Measurements from ENCODE around the gene ATXN10.
"Not testable (repeated sequence)": the region's sequence is repeated elsewhere in the genome, so short reads cannot be mapped to it uniquely, and the experiment has no call there.

ATXN10 gene

GRCh38 chr22:45709060-45709739 lies 37.6 kb downstream of the ATXN10 start:
- DNase-seq (ENCODE audit: low read depth): no peak

- DNase-seq (ENCODE audit: low read depth): no peak
Measured at GRCh38 chr22:45709866-45710265, 38.2 kb downstream of the ATXN10 start.

DNA sequence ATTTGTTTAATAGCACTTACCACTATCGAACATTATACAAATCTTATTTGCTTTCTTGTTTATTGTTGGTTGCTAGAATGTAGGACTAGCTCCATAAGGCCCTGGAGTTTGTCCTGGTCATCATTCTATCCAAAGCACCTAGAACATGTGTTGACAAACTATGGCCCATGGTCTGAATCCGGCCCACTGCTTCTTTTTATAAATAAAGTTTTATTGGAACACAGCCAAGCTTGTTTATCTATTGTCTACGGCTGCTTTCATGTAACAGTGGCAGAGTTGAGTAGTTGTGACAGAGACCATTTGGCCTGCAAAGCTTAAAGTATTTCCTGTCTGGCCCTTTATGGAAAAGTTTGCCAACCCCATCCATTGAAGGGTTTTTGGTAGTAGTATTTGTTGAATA lies 38.8 kb downstream of the ATXN10 start:
- DNase-seq (ENCODE audit: low read depth): no peak

DNA sequence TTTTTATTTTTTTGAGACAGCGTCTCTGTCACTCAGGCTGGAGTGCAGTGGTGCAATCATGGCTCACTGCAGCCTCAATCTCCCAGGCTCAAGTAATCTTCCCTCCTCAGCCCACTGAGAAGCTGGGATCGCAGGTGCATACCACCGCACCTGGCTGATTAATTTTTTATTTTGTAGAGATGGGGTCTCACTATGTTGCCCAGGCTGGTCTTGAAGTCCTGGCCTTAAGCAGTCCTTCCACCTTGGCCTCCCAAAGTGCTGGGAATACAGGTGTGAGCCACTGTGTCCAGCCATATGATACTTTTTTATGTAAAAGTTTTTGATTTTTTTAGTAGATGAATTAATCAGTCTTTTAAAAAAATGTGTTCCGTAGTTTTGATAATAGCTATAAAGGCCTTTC lies 42.8 kb downstream of the ATXN10 start:
- DNase-seq (ENCODE audit: low read depth): not testable (repeated sequence)

DNA sequence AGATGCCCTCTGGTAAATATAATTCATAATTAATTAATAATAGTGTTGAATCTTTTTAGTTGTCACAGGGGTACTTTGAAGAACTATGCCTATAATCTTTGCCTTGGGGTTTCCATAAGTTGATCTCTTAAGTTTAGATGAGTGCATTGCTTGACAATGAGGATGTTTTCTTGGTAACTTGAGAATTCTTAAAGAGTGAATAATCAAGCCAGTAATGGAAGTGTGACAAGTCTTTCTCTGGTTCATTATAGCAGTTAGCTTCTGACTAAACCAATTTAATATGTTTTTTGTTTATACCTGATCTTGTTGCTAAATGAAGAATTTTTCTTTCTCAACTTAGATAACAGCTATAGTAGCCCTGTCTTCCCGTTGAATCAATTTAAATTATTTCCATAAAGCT lies 46.2 kb downstream of the ATXN10 start:
- no peak for DNase-seq (ENCODE audit: low read depth)

DNA sequence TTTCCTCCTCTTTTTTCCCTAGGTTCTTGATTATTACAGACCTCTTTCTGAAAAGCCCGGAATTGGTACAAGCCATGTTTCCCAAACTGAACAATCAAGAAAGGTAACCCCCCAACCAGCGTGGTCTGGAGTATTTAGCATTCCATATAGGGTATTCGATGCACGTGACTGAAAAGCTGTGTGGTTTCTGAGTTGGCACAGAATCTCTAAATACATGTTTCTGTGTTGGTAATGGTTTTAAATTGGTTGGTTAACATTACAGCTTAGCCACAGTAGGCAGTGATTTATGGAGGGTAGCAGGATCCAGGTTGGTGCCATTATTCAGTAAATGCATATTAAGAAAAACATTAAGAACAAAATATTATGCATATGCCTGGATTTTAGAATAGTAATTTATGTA lies 46.8 kb downstream of the ATXN10 start:
- no peak for DNase-seq (ENCODE audit: low read depth)

DNA sequence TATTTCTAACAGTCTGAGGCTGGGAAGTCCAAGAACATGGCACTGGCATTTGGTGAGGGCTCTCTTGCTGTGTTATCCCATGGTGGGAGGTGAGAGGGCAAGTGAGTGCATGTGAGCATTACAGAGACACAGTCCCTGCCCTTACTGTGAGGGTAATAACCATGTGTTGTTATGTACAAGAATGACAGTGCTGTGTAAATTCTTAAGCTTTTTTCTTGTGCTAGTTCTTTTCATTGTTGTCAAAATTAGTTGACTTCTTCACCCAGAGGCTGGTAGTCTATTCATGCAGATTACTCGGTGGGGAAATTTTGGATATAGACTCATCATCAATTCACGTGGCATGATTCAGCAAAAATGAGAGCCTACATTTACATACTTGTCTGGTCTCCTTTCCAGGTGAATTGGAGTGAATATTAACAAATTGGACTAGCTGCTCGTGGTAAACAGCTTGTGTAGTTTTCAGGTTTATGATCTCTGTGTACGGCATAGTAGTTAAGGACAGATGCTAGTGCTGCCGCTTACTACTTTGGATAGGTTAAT lies 49.3 kb downstream of the ATXN10 start:
- no peak for DNase-seq (ENCODE audit: low read depth)

- no peak for DNase-seq (ENCODE audit: low read depth)
Measured at GRCh38 chr22:45722006-45722405, 50.4 kb downstream of the ATXN10 start.

DNA sequence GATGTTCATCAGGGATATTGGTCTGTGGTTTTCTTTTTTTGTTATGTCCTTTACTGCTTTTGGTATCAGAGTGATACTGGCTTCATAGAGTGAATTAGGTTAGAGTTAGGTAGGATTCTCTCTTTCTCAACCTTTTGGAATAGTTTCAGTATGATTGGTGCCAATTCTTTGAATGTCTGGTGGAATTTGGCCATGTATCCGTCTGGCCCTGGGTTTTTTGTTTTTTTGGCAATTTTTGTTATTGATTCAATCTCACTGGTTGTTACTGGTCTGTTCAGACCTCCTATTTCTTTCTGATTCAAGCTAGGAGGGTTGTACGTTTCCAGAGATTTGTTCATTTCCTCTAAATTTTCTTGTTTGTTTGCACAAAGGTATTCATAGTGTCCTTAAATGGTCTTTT lies 54.4 kb downstream of the ATXN10 start:
- no peak for DNase-seq (ENCODE audit: low read depth)

- DNase-seq (ENCODE audit: low read depth): no peak
Measured at GRCh38 chr22:45731041-45731797, 59.6 kb downstream of the ATXN10 start.

DNA sequence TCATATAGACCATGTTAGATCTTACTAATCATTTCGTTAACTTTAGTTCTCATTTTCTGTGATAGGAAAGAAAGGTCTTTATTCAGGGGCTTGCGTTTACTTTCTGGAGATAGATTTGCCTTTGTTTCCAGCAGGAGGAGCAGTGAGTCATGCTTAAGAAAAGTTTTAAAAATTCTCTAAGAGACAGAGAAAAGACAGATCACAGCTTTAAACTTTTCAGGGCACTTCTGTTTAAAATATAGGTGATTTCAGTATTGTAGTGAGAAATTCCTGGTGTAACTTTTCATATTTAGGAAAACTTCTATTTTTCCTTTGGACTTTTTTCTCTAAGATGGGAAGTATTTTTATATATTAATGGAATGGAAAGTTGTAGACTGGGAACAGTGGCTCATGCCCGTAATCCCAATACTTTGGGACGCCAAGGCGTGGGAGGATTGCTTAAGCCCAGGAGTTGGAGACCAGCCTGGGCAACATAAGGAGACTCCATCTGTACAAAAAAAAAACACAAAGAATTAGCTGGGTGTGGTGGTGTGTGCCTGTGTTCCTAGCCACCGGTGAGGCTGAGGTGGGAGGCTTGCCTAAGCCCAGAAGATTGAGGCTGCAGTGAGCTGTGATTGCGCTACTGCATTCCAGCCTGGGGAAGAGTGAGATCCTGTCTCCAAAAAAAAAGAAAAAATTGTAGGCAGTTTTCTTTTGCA lies 60.3 kb downstream of the ATXN10 start:
- no peak for DNase-seq (ENCODE audit: low read depth)

DNA sequence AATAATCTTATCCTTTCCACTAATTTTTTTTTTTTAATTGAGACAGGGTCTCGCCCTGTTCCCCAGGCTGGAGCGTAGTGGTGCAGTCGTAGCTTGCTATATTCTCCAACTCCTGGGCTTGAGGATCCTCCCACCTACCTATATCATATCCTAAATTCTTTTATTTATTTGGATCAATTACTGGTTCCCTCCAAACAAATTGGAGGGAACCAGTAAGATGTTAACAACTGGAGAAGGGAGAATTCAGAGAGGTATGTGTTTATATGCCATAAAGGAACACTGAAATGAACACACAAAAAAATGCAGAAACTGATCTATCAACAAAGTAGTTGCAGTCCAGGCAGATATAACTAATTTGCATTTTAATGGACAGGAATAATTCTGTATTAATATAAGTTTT lies 63.6 kb downstream of the ATXN10 start:
- DNase-seq (ENCODE audit: low read depth): no peak

GRCh38 chr22:45738206-45738605 lies 66.6 kb downstream of the ATXN10 start:
- no peak for DNase-seq (ENCODE audit: low read depth)

DNA sequence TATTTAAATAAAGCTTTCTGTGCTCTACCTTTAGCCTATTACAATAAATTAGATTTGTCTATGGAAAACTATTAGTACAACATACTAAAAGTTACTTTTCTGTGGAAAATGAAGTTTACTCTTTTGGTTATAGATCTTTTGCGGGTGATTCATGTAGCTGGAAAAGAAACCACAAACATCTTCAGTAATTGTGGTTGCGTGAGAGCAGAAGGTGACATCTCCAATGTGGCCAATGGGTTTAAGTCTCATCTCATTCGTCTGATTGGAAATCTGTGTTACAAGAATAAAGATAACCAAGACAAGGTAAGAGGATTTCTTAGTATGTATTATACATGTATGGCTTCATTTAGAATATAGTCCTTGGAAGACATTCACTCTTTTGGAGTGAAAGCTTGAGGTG lies 68.6 kb downstream of the ATXN10 start:
- no peak for DNase-seq (ENCODE audit: low read depth)

- no peak for DNase-seq (ENCODE audit: low read depth)
Measured at GRCh38 chr22:45742866-45743450, 71.3 kb downstream of the ATXN10 start.

- DNase-seq (ENCODE audit: low read depth): no peak
Measured at GRCh38 chr22:45743687-45744086, 72.1 kb downstream of the ATXN10 start.

DNA sequence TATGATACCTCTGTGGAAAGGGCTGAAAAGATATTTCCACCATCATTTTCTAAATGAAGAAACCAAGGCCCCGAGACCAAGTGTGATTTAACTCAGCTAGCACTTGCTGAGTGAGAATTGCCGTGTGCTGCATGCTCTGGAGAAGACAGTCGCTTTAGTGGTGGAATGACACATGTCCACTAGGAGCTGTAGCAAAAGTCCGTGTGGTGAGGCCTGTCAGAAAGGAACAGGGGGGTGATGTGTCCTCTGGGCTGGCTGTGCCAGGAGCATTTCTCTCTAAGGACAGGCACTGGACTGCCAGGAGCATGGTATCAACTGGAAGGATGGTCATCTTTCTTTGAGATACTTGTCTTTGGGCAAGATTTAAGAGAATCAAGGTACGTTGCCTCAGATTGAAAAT lies 72.8 kb downstream of the ATXN10 start:
- DNase-seq (ENCODE audit: low read depth): no peak

DNA sequence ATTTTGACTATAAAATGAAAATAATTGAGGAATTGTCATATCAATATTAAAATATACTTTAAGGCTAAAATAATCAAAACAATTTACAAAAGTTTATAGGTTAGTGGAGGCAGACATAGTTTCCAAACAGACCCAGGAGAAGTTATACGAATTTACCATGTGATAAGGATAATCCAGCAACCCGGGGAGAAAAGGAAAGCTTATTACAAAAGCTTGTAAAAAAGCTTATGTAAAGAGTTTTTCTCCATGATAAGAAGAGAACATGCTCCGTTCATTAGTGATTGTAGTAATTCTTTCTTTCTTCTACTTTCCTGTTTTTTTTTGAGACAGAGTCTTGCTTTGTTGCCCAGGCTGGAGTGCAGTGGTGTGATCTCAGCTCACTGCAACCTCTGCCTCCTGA lies 79.0 kb downstream of the ATXN10 start:
- DNase-seq (ENCODE audit: low read depth): no peak

- no peak for DNase-seq (ENCODE audit: low read depth)
Measured at GRCh38 chr22:45752036-45752435, 80.4 kb downstream of the ATXN10 start.

DNA sequence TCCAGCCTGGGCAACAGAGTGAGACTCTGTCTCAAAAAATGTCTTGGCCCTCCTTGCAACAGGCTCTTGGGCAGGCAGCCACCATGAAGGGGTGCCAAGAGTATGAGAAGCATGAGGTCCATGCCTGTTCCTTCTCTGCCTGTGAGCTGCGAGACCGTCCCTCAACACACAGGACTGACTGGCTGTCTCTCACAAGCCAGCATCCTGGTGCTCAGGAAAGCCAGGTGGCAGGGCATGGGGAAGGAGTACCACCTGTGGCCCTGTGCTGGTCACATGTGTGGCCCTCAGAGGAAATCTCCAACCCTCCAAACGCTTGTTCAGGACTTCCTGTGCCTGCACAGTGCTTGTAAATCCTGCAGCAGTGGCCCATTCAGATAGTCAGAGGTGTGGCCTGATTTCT lies 83.2 kb downstream of the ATXN10 start:
- no peak for DNase-seq (ENCODE audit: low read depth)

- DNase-seq (ENCODE audit: low read depth): no peak
Measured at GRCh38 chr22:45756558-45756957, 84.9 kb downstream of the ATXN10 start.

DNA sequence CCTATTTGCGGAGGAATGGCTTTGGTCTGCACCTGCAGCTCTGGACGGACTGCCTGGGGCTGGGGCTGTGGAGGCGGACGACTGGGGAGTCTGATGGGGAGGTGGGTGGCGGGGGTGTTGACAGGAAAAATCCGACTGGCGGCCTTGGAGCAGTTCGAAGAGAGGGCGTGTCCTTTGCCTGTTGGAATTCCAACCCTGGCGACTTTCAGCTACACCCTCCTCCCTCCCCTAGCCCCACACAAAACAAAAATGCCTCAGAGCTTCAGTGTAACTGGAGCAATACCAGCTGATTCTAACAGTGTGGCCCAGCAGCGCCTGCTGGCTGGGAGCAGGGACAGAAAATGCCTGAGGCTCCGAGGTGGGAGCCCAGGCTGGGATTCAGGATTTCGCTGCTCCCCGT lies 85.4 kb downstream of the ATXN10 start:
- DNase-seq (ENCODE audit: low read depth): no peak

DNA sequence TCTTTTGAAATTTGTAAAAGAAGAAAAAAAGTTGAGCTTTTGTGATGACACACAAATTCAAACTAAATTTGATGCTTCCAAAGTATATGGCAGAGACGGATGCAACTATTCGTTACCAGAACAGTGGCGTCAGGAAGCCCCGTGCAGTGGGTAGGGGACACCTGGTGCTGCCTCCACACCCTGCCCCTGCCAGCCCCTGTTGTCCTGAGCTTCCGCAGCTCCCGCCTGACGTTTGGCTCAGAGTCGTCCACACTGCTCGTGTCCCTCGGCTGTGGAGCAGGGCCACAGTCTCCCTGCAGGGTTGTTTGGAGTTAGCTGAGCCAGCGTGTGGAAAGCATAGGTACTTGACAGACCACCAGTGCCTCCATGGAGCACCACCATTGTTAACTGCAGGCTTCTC lies 86.3 kb downstream of the ATXN10 start:
- DNase-seq (ENCODE audit: low read depth): no peak

All from activated T-helper 1 cell treated with Interleukin-2 at 50 U/mL for 16 hours (primary cell).